ENCODE measurements around the gene LECT2.

Gene LECT2

GRCh38 chr5:135965504-135965903, 10.7 kb upstream of the LECT2 start:
- Histone ChIP-seq H3K27ac (ENCODE audit: low read length) (no peak overlapping the region), H3F3A (ENCODE audit: insufficient read depth, low read length) (no peaks in the 10 kb centered on the region), H3K27me3 (replicated peaks; ENCODE audit: insufficient read depth, low read length) (no peaks in the 10 kb centered on the region), H3K4me2 (ENCODE audit: low read depth, low read length) (no peak overlapping the region), H3K4me3 (ENCODE audit: low read length) (no peak overlapping the region), H3K9ac (ENCODE audit: low read length) (no peak overlapping the region), H3K4me1 (ENCODE audit: low read length) (no peaks in the 10 kb centered on the region), H2AFZ (ENCODE audit: low read length) (no peak overlapping the region), H3K36me3 (replicated peaks; ENCODE audit: insufficient read depth, low read length) (no peaks in the 10 kb centered on the region), H4K20me1 (ENCODE audit: insufficient read depth, low read length) (no peaks in the 10 kb centered on the region), H3K9me3 (replicated peaks; ENCODE audit: insufficient read depth, low read length) (no peaks in the 10 kb centered on the region), H3K79me2 (ENCODE audit: low read length) (no peaks in the 10 kb centered on the region), H3K9me2 (replicated peaks; ENCODE audit: insufficient read depth, low read length) (no peaks in the 10 kb centered on the region)
- TF ChIP-seq EZH2phosphoT487 (IDR thresholded peaks at IDR 0.05; ENCODE audit: low read length) (no peak), CTCF (IDR thresholded peaks at IDR 0.05; ENCODE audit: low read length) (no peak), EZH2 (optimal IDR thresholded peaks at IDR 0.05; ENCODE audit: low read depth, low read length) (no peak)
- no peak for DNase-seq

DNA sequence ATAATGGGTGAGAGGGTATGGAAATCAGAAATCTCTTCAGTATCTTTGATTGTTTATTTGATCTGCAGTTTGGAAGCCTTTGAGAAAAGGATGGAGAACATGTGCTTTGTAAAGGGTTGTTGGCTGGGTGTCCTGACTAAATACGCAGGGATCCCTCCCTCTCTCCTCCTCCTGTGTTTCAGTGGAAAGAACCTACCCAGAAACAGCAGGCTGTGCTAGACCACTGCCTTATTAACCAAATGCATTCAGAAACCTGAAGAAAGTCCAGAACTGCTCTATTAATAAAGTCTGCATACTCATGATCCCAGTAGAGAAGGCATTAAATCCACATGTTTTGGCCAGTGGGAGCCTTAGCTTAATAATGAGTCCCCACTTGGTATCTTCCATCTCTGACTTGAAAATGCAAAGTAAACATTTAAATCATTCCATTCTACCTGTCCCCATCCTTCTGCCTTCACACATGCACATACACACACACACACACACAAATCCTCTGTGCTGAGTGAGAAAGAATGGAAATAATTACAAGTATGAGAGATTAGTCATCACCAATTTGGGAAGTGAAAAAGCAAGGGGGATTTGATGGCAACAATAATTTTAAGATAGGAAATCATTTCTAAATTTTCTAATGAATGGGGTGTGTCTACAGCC, 10.0 kb upstream of the LECT2 start:
- H3K9ac ChIP-seq (ENCODE audit: low read length) = no peak overlapping the region
- no peaks in the 10 kb centered on the region for H3K9me3 ChIP-seq (replicated peaks; ENCODE audit: insufficient read depth, low read length)
- no peaks in the 10 kb centered on the region for H4K20me1 ChIP-seq (ENCODE audit: insufficient read depth, low read length)
- H3K36me3 ChIP-seq (replicated peaks; ENCODE audit: insufficient read depth, low read length) = no peaks in the 10 kb centered on the region
- H3F3A ChIP-seq (ENCODE audit: insufficient read depth, low read length) = no peaks in the 10 kb centered on the region
- no peaks in the 10 kb centered on the region for H3K27me3 ChIP-seq (replicated peaks; ENCODE audit: insufficient read depth, low read length)
- H3K79me2 ChIP-seq (ENCODE audit: low read length) = no peaks in the 10 kb centered on the region
- TF ChIP-seq EZH2phosphoT487 (IDR thresholded peaks at IDR 0.05; ENCODE audit: low read length) (no peak), EZH2 (optimal IDR thresholded peaks at IDR 0.05; ENCODE audit: low read depth, low read length) (no peak), CTCF (IDR thresholded peaks at IDR 0.05; ENCODE audit: low read length) (no peak)
- no peak overlapping the region for H2AFZ ChIP-seq (ENCODE audit: low read length)
- H3K4me1 ChIP-seq (ENCODE audit: low read length) = no peaks in the 10 kb centered on the region
- no peak overlapping the region for H3K4me3 ChIP-seq (ENCODE audit: low read length)
- no peaks in the 10 kb centered on the region for H3K9me2 ChIP-seq (replicated peaks; ENCODE audit: insufficient read depth, low read length)
- H3K4me2 ChIP-seq (ENCODE audit: low read depth, low read length) = no peak overlapping the region
- H3K27ac ChIP-seq (ENCODE audit: low read length) = no peak overlapping the region
- no peak for DNase-seq

DNA sequence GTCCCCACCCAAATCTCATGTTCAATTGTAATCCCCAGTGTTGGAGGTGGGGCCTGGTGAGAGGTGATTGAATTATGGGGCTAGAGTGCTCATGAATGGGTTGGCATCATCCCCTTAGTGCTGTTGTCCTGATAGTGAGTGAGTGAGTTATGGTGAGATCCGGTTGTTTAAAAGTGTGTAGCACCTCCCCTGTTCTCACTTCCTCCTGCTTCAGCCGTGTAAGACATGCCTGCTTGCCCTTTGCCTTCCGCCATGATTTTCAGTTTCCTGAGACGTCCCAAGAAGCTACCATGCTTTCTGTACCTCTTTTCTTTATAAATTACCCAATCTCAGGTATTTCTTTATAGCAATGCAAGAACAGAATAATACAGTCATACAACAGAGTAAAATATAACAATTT, 742 bp upstream of the LECT2 start:
- Histone ChIP-seq H3K9me2 (replicated peaks; ENCODE audit: insufficient read depth, low read length) (no peaks in the 10 kb centered on the region), H3K27me3 (replicated peaks; ENCODE audit: insufficient read depth, low read length) (no peaks in the 10 kb centered on the region), H2AFZ (ENCODE audit: low read length) (no peak overlapping the region), H3K9me3 (replicated peaks; ENCODE audit: insufficient read depth, low read length) (no peaks in the 10 kb centered on the region), H3K36me3 (replicated peaks; ENCODE audit: insufficient read depth, low read length) (no peaks in the 10 kb centered on the region), H3K4me3 (ENCODE audit: low read length) (no peak overlapping the region), H4K20me1 (ENCODE audit: insufficient read depth, low read length) (no peaks in the 10 kb centered on the region), H3K4me1 (ENCODE audit: low read length) (no peaks in the 10 kb centered on the region), H3K4me2 (ENCODE audit: low read depth, low read length) (no peak overlapping the region), H3K9ac (ENCODE audit: low read length) (no peak overlapping the region), H3F3A (ENCODE audit: insufficient read depth, low read length) (no peaks in the 10 kb centered on the region), H3K27ac (ENCODE audit: low read length) (no peak overlapping the region), H3K79me2 (ENCODE audit: low read length) (no peaks in the 10 kb centered on the region)
- TF ChIP-seq CTCF (IDR thresholded peaks at IDR 0.05; ENCODE audit: low read length) (no peak), EZH2 (optimal IDR thresholded peaks at IDR 0.05; ENCODE audit: low read depth, low read length) (no peak), EZH2phosphoT487 (IDR thresholded peaks at IDR 0.05; ENCODE audit: low read length) (no peak)
- no peak for DNase-seq

All from MM.1S (cell line).